Measurements from ENCODE around the gene HSPB1. TPM values are rescaled to one million over a fixed set of nuclear protein-coding genes. Genes with fewer than 3 reads are reported as not detected.
"Not testable (repeated sequence)": the region's sequence is repeated elsewhere in the genome, so short reads cannot be mapped to it uniquely, and the experiment has no call there.

The HSPB1 gene
- total and polyA plus RNA-seq, 7 donors: 1,312 to 5,803 (median 4,364) TPM

DNA sequence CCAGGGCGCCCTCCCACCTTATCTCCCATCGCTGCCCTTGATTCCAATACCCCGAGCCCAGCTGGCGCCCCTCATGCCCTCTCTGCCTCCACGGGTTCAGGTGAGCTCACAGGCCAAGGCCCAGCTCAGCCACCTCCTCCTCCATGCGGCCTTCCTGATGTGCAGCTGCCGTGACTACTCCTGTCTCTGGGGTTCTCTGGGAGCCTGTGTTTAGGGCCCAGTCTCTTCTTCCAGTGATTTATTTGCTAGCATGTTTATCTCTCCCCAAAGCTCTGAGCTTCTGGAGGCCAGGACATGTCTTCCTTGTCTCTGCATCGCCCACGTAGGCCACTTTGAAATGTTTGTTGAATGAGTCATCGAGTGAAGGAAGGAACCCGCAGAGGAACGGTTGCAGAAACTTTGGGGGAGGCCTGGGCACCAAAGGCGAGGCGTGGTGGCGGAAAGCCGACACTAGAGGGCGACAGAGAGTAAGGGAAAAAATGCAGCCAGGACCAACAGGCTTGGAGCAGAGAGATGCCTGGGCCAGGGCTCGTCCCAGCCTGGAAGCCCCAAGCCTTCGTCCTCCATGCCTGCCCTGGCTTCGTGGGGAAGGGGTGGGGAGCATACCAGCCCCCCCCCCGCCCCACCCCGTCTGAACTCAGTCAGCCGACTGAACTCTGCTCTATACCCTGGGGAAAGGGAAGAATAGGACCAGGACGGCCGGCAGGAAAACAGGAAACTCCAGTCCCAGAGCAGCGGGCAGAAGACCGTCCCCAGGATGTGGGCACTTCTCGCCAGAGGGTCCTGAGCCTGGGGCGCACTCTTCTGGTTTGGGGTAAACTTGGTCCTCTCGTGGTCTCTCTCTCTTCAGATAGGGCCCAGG, 10.9 kb upstream of the HSPB1 start:
- peak; percentile 57 to 70 (median 65) for ATAC-seq
- no peaks in the 10 kb centered on the region for H3K9me3 ChIP-seq
- H3K36me3 ChIP-seq (ENCODE audit: insufficient read depth in 1 of 2, low read depth in 1 of 2): no peaks in the 10 kb centered on the region
- TF ChIP-seq, protein P1, sequence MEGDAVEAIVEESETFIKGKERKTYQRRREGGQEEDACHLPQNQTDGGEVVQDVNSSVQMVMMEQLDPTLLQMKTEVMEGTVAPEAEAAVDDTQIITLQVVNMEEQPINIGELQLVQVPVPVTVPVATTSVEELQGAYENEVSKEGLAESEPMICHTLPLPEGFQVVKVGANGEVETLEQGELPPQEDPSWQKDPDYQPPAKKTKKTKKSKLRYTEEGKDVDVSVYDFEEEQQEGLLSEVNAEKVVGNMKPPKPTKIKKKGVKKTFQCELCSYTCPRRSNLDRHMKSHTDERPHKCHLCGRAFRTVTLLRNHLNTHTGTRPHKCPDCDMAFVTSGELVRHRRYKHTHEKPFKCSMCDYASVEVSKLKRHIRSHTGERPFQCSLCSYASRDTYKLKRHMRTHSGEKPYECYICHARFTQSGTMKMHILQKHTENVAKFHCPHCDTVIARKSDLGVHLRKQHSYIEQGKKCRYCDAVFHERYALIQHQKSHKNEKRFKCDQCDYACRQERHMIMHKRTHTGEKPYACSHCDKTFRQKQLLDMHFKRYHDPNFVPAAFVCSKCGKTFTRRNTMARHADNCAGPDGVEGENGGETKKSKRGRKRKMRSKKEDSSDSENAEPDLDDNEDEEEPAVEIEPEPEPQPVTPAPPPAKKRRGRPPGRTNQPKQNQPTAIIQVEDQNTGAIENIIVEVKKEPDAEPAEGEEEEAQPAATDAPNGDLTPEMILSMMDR (IDR thresholded peaks at IDR 0.05): peak; percentile 99
- 14 to 20% (median 17%) methylated on average over 30 of the region's 30 CpGs for WGBS, 3 donors
- peaks cover 49% of the 10 kb centered on the region for H3K4me1 ChIP-seq
- peak overlapping the region; percentile 98 for H3K27ac ChIP-seq
- DNase-seq: peak; percentile 93 to 96
- H3K27me3 ChIP-seq (ENCODE audit: insufficient read depth in 3 of 3, low read length in 2 of 3): no peaks in the 10 kb centered on the region
- H3K4me3 ChIP-seq: peak overlapping the region; percentile 63
- intact Hi-C loops (cut with DNase I): loop anchor here (1.0 kb wide), 1 partner anchor 23 kb away; no protein-coding TSS in a partner anchor

DNA sequence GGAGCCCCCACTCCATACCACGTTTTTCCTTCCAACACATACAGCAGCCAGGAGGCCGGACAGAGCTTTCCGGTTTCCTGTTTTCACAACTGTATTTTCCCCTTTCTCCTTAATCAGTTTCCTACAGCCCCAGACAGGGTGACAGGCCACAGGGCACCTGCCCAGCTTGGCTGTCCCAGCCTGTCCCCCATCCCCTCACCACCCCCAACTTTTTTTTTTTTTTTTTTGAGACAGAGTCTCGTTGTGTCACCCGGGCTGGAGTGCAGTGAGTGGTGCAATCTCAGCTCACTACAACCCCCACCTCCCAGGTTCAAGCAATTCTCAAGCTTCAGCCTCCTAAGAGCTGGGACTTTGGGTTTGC, 10.3 kb upstream of the HSPB1 start:
- DNase-seq: peak; percentile 61 to 85
- Histone ChIP-seq H3K4me1 (peaks cover 54% of the 10 kb centered on the region), H3K27ac (peak overlapping the region; percentile 98), H3K36me3 (ENCODE audit: insufficient read depth in 1 of 2, low read depth in 1 of 2) (no peaks in the 10 kb centered on the region), H3K4me3 (peak overlapping the region; percentile 63), H3K27me3 (ENCODE audit: insufficient read depth in 3 of 3, low read length in 2 of 3) (no peaks in the 10 kb centered on the region), H3K9me3 (no peaks in the 10 kb centered on the region)
- TF ChIP-seq, protein P1 (IDR thresholded peaks at IDR 0.05): no peak
- 6 to 16% (median 6%) methylated on average over 4 to 5 of the region's 5 CpGs for WGBS, 3 donors
- intact Hi-C loops (cut with DNase I): loop anchor here in 1 of 2 donors (1.0 kb wide), 1 partner anchor 22 kb away; no protein-coding TSS in a partner anchor
- peak; percentile 17 to 38 (median 26) for ATAC-seq

DNA sequence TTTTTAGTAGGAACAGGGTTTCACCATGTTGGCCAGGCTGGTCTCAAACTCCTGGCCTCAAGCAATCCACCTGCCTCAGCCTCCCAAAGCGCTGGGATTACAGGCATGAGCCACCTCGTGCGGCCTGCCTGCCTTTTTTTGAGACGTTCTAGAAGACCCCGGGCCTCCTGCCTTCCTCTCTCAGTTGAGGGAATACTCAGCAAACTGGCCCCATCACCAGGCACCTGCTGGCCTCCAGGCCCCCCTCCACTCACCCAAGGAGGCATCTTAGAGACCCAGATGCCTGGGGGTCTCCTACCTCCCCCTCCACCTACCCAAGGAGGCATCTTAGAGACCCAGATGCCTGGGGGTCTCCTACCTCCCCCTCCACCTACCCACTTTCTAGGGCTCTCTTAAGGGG, 9.6 kb upstream of the HSPB1 start:
- intact Hi-C loops (cut with DNase I): loop anchor here in 1 of 2 donors (1.0 kb wide), 1 partner anchor 21 kb away; no protein-coding TSS in a partner anchor
- H3K27ac ChIP-seq: peak overlapping the region; percentile 98
- DNase-seq; ATAC-seq; H3K27me3 ChIP-seq (ENCODE audit: insufficient read depth in 3 of 3, low read length in 2 of 3); H3K9me3 ChIP-seq; H3K36me3 ChIP-seq (ENCODE audit: insufficient read depth in 1 of 2, low read depth in 1 of 2): not testable (repeated sequence)
- H3K4me1 ChIP-seq: peaks cover 61% of the 10 kb centered on the region
- H3K4me3 ChIP-seq: peak overlapping the region; percentile 63
- WGBS, 3 donors: 80 to 92% (median 84%) methylated on average over 5 of the region's 5 CpGs

DNA sequence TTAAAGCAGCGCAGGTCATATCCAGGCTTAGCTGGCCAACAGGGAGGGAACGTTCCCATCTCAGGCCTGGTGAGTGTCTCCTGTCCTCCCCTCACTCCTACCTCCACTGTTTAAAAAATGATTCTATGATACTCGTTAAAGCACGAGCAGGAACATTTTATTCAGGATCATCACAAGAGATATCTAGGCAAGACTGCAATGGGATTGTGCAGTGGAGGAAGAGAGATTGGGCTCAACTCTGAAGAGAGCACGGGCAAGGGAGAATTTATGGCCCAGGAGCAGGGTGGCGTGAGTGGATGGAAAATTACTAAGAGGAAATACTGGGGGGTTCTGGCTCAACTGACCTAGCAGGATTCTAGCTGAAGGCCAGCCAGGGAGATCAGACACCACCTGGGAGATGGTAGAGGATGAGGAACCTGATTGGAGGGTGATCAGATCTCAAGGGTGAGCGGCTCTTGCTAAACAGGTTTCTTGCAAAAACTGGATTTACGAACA, 9.0 kb upstream of the HSPB1 start:
- peaks cover 64% of the 10 kb centered on the region for H3K4me1 ChIP-seq
- peak overlapping the region; percentile 64 for H3K4me3 ChIP-seq
- H3K36me3 ChIP-seq (ENCODE audit: insufficient read depth in 1 of 2, low read depth in 1 of 2): no peaks in the 10 kb centered on the region
- TF ChIP-seq, protein P1 (IDR thresholded peaks at IDR 0.05): no peak
- no peak for DNase-seq
- no peak for ATAC-seq
- no peaks in the 10 kb centered on the region for H3K9me3 ChIP-seq
- intact Hi-C loops (cut with DNase I): no loop called here
- 59 to 76% (median 67%) methylated on average over 8 of the region's 8 CpGs for WGBS, 3 donors
- H3K27me3 ChIP-seq (ENCODE audit: insufficient read depth in 3 of 3, low read length in 2 of 3): no peaks in the 10 kb centered on the region
- peak overlapping the region; percentile 98 for H3K27ac ChIP-seq

DNA sequence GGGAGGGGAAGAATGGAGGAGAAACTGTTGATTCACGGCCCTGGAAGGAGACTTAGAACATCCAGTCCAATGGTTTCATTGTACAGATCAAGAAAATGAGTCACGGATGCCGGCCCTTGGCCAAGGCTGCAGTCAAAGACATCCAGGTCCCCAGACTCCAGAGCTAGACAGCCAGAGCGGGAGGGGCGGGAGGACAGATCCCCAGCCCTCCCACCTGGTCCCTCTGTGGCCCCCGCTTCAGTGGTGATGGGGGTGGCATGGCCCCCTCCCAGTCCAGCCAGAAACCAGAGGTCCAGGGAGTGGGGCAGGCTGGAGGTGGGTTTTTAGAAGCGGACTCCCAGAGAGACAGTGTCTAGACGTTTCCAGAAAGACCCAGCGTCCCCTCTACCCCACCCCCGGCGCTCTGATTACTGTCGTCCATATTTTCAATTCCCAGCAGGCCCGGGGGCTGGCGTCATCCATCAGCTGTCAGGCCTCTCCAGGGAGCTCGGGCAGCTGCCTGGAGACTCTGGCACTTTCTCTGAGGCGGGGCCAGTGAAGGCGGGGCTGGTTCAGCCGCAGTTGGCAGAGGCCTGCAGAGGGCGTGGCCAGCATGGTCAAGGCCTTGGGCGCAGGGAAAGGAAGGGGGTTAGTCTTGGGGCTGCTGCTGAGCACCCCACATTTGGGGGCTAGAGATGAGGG, 8.0 kb upstream of the HSPB1 start:
- TF ChIP-seq, protein P1 (IDR thresholded peaks at IDR 0.05): no peak
- no peaks in the 10 kb centered on the region for H3K36me3 ChIP-seq (ENCODE audit: insufficient read depth in 1 of 2, low read depth in 1 of 2)
- ATAC-seq: peak; percentile 83 to 85 (median 84)
- H3K4me1 ChIP-seq: peaks cover 64% of the 10 kb centered on the region
- peak overlapping the region; percentile 98 for H3K27ac ChIP-seq
- no peaks in the 10 kb centered on the region for H3K27me3 ChIP-seq (ENCODE audit: insufficient read depth in 3 of 3, low read length in 2 of 3)
- peak overlapping the region; percentile 64 for H3K4me3 ChIP-seq
- DNase-seq: peak; percentile 99
- no peaks in the 10 kb centered on the region for H3K9me3 ChIP-seq
- intact Hi-C loops (cut with DNase I): no loop called here
- 1 to 4% (median 4%) methylated on average over 17 to 20 of the region's 20 CpGs for WGBS, 3 donors

All from psoas muscle (tissue), 8 donors.